HG02678 (cell line): ENCODE data around the gene DSTYK.
A peak's percentile ranks its signal among the peaks of the same experiment; 100 is the strongest.

Experiments
- ATAC-seq: cut with Tn5 transposase; IDR thresholded peaks from one replicate; pipeline ENCODE4 v1.9.1; 2021; ENCODE audit warnings: mild to moderate bottlenecking, moderate library complexity; ENCODE audit not compliant: unreplicated experiment

DSTYK gene

GRCh38 chr1:205141236-205142101, 70.0 kb downstream of the DSTYK start:
- ATAC-seq: no peak

DNA sequence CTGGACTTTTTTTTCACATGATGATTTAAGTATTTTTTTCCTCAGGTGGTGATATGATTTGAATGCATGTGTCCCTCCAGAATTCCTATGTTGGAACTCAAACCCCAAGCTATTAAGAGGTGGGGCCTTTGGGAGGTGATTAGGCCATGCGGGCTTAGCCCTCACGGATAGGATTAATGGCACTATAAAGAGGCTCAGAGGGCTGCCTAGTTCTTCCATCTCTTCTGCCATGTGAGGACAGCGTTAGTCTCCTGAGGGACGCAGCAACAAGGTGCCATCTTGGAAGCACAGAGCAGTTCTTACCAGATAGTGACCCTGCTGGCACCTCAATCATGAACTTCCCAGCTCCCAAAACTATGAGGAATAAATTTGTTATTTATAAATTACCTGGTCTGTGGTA, 71.4 kb downstream of the DSTYK start:
- ATAC-seq: no peak

DNA sequence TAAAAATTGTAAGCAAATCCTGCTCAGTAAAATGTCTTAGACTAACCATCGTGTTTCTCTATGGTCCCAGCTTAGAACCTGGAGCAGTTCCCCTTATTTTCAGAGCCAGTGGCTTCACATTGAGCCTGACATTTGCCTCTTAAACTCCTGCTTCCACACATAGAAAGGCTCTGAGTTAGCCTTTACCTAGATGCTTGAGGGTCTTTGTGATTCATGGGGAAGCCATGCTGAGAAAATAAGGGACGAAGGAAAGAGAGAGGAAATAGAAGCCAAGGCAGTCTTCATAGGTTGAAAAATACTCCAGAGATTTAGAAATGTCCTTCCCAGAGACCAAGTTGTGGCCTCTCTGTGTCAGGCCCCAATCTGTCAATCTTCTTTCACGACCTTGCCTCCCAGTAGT, 73.6 kb downstream of the DSTYK start:
- no peak for ATAC-seq

DNA sequence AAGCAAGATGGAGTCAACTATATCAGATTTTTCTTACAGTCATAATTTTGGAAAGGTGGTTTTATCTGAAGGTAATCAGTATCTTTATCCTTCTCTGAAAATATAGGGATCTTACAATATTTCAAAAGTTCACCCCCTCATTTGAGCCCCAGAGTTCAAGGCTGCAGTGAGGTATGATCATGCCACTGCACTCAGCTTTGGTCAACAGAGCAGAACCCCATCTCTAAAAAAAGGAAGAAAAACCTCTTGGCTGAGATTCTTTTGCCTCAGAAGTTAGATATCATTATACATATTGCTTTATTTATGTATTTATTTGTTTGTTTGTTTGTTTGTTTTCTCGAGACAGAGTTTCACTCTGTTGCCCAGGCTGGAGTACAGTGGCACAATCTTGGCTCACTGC, 78.2 kb downstream of the DSTYK start:
- no peak for ATAC-seq

DNA sequence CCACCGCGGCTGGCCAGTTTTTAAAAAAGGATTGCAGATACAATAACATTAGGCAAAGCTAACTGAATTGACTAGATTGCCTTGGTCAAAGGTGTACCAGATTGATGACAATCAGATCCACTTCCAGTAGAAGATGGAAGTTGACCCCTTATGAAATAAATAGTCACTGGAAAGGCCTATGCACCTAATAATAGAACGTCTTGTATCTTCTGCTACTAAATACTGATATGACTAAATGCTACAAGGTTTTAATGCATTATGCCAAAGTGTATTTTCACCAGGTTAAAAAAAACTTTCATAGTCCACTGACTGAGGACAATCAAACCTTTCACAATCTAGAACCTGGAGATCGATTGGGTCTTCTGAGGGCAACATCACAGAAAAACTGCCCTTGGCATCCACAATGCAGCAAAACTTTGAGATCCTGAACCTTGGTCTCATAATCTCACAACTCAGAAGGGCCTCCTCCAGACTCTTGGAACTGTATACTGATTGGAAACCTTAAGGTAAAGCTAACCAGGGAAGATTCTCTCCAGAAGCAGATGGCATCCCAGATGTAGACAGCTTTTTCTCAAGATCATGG, 82.0 kb downstream of the DSTYK start:
- no peak for ATAC-seq

- ATAC-seq: no peak
These were observed 83.5 kb downstream of the DSTYK start for GRCh38 chr1:205128050-205128449.

DNA sequence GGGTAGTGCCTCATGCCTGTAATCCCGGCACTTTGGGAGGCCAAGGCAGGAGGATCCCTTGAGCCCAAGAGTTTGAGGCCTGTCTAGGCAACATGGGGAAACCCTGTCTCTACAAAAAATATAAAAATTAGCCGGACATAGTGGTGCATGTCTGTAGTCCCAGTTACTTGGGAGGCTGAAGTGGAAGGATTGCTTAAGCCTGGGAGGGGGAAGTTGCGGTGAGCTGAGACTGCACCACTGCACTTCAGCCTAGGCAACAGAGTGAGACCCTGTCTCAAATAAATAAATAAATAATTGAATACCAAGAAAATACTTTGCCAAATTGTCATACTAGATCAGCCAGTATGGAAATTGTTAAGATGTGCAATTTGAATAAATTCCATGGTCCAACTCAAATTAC, 83.9 kb downstream of the DSTYK start:
- no peak for ATAC-seq

DNA sequence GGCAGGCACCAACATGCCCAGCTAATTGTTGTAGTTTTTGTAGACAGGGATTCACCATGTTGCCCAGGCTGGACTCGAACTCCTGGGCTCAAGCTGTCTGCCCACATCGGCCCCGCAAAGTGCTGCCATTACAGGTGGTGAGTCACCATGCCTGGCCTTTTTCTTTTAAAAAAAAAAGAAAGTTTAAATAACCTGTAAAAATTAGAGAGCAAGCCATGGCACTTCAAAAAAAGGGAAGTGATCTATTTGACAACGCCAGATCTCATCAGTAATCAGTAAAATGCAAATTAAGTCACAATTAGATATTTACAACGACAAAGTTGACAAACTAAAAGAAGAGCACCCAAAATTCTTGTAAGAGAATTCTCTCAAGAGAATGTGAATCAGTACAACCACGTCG, 86.8 kb downstream of the DSTYK start:
- no peak for ATAC-seq

- ATAC-seq: peak; percentile 5
These were observed 89.0 kb downstream of the DSTYK start for GRCh38 chr1:205122489-205122882.

- peak; percentile 94 for ATAC-seq
These were observed 89.6 kb downstream of the DSTYK start, which contains the start of gene RBBP5 for GRCh38 chr1:205121660-205122488. Gene RBBP5, minus strand, starts transcription at chr1:205121978. Its CDS starts 105 bp downstream, at chr1:205121873.

DNA sequence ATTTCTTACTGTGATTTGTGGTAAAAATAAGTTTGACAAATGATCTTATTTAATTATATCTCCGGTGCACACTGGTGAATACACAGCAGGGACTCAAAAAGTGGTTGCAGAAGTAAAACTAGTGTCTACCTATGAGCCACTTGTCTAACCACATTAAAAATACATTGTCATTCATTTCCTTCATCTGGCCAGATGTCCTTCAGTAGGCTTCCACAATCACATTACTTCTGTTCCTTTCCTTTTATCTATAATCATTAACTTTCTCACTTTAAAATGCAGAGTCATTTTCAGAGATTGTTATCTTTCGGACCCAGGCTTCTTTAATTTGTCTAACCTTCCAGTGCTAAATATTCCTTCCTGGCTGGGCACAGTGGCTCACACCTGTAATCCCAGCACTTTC, 92.8 kb downstream of the DSTYK start:
- ATAC-seq: no peak

GRCh38 chr1:205111354-205111753, 100.1 kb downstream of the DSTYK start:
- no peak for ATAC-seq

GRCh38 chr1:205109711-205110110, 101.8 kb downstream of the DSTYK start:
- no peak for ATAC-seq

DNA sequence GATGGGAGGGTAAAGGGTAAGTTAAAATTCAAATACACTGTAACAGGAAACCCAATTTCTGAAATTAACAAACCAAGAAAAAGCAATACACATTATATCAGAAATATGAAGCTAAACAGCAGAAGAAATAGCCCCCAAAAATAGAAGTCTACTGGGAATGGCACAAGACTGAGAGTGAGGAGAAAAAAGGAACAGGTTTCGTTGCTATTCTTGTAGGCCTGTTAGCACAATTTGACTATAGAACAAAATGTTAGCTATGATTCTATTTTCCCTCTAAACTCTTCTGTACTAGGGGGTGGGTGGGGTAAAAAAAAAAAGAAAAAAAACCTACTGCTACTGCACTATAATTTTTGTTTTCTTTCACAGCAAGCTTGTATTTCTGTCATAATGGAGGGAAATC, 102.2 kb downstream of the DSTYK start:
- ATAC-seq: no peak

DNA sequence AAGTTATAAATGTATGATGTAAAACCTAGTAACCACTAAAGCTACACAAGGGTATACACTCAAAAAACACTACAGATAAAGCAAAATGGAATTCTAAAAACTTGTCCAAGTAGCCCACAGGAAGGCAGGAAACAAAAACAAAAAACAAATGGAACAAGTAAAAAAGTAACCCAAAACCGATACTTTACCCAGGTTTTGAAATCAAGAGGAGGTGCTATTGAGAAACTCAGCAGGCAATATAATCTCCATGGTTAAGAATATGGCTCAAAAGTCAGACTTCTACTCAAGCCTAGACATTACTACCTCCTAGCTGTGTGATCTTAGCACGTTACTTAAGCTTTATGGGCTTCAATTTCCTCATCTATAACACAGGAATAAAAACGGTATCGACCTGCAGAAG, 103.0 kb downstream of the DSTYK start:
- ATAC-seq: no peak

DNA sequence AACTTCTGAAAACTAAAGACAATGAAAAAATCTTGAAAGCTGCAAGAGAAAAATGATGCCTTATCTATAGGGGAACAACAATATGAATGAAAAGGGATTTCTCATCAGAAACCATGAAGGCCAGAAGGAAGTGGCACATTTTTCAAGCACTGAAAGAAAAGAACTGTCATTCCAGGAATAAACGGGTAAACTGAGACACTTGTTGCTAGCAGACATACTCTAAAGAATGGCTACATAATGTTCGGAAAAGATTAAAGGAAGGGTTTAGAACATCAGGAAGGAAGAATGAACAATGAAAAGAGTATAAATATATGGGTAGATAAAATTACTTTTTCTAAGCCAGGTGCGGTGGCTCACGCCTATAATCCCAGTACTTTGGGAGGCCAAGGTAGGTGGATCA, 104.2 kb downstream of the DSTYK start:
- no peak for ATAC-seq

DNA sequence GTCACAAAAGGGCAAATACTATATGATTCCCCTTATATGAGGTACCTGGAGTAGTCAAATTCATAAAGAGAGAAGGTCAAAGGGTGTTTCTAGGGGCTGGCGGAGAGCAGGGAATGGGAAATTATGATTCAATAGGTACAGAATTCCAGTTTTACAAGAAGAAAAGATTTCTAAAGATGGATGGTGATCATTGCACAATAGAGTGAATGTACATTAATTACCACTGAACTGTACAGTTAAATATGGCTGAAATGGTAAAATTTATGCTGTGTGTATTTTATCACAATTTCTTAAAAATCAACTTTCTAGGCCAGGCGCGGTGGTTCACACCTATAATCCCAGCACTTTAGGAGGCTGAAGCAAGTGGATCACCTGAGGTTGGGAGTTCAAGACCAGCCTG, 109.1 kb downstream of the DSTYK start:
- no peak for ATAC-seq

DNA sequence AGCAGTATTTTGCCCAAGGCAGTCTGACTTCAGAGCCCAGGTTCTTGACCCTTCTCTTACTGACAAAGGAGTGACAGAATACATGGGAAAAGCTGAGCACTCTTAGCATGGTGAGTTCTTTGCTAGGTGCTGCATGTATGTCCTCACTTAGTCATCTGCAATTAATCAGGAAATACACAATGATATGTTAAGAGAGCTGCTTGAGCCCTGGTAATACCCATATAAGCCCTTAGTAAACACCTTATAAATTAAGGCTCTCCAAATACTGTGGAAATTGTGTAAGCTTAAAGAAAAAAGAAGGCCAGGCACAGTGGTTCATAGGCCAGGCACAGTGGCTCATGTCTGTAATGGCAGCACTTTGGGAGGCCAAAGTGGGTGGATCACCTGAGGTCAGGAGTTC, 113.3 kb downstream of the DSTYK start:
- ATAC-seq: no peak

GRCh38 chr1:205095422-205095821, 116.1 kb downstream of the DSTYK start:
- ATAC-seq: no peak
